Left ventricle myocardium inferior (tissue), 1 donor: ENCODE results near the gene GPR139. TPM values are rescaled to one million over a fixed set of nuclear protein-coding genes. Genes with fewer than 3 reads are reported as not detected.

Source experiments
- DNase-seq: peaks from one replicate; pipeline ENCODE4 v3.0.0-alpha.2; 2020
- H3K27ac ChIP-seq: fragments of 200-600 bp; replicated peaks from 2 replicates; pipeline ENCODE4 v1.8.0; 2021
- H3K27me3 ChIP-seq: fragments of 200-600 bp; 2 replicates; pipeline ENCODE4 v1.8.0; 2021; ENCODE audit warnings: low read depth
- H3K36me3 ChIP-seq: fragments of 200-600 bp; 2 replicates; pipeline ENCODE4 v1.8.0; 2021
- H3K4me1 ChIP-seq: fragments of 200-600 bp; 2 replicates; pipeline ENCODE4 v1.8.0; 2021
- H3K4me3 ChIP-seq: fragments of 200-600 bp; 2 replicates; pipeline ENCODE4 v1.8.0; 2021; ENCODE audit warnings: mild to moderate bottlenecking, moderate library complexity
- H3K9me3 ChIP-seq: fragments of 200-600 bp; replicated peaks from 2 replicates; pipeline ENCODE4 v1.8.0; 2021
- CTCF ChIP-seq: fragments of 200-600 bp; IDR thresholded peaks from 2 replicates; pipeline ENCODE4 v1.8.0; 2021; ENCODE audit warnings: antibody characterized with exemption, mild to moderate bottlenecking, borderline replicate concordance
- intact Hi-C: fragments of 100-400 bp; cut with micrococcal nuclease; formaldehyde crosslinking; loops from one replicate; pipeline ENCODE4 v1.11.0; 2022
- total RNA-seq: library from RNA; stranded (reverse); fragmentation: NEBNext Ultra II Directional; extraction: Animal tissue kit (Norgen Biotek cat#: 25700); gene quantifications from one replicate; pipeline ENCODE4 v1.2.1, GENCODE V29; 2021
- donor health status: DM: no; HTN: yes; CAD: no; lungs with severe emphysema.

The GPR139 gene
- total RNA-seq, 1 donor from 2014 or later = not detected

- Histone ChIP-seq H3K27me3 (peaks cover 56% of the 10 kb centered on the region), H3K4me1 (no peaks in the 10 kb centered on the region), H3K27ac (no peak overlapping the region), H3K36me3 (no peaks in the 10 kb centered on the region), H3K4me3 (no peak overlapping the region), H3K9me3 (peaks cover 9% of the 10 kb centered on the region)
- no peak for DNase-seq
- intact Hi-C loops = no loop called here
- no peak for TF ChIP-seq CTCF
Measured at GRCh38 chr16:20089246-20089965, 15.7 kb upstream of the GPR139 start.

GRCh38 chr16:20084624-20085226, 11.0 kb upstream of the GPR139 start:
- Histone ChIP-seq H3K27me3 (peaks cover 65% of the 10 kb centered on the region), H3K4me1 (no peaks in the 10 kb centered on the region), H3K9me3 (no peaks in the 10 kb centered on the region), H3K4me3 (no peak overlapping the region), H3K36me3 (no peaks in the 10 kb centered on the region), H3K27ac (no peak overlapping the region)
- TF ChIP-seq CTCF = no peak
- intact Hi-C loops = no loop called here
- no peak for DNase-seq

GRCh38 chr16:20079106-20079505, 5.4 kb upstream of the GPR139 start:
- H3K9me3 ChIP-seq = no peaks in the 10 kb centered on the region

GRCh38 chr16:20075243-20075642, 1.6 kb upstream of the GPR139 start:
- peaks cover 7% of the 10 kb centered on the region for H3K4me1 ChIP-seq
- no peak overlapping the region for H3K27ac ChIP-seq
- intact Hi-C loops = no loop called here
- no peaks in the 10 kb centered on the region for H3K9me3 ChIP-seq
- peaks cover 98% of the 10 kb centered on the region for H3K27me3 ChIP-seq
- TF ChIP-seq CTCF = no peak
- no peaks in the 10 kb centered on the region for H3K36me3 ChIP-seq
- no peak for DNase-seq
- H3K4me3 ChIP-seq = no peak overlapping the region

More at GRCh38 chr16:20079106-20079505, 5.4 kb upstream of the GPR139 start:
- intact Hi-C loops = no loop called here
- no peaks in the 10 kb centered on the region for H3K4me1 ChIP-seq
- H3K27ac ChIP-seq = no peak overlapping the region
- H3K4me3 ChIP-seq = no peak overlapping the region
- no peaks in the 10 kb centered on the region for H3K36me3 ChIP-seq
- no peak for TF ChIP-seq CTCF
- peaks cover 84% of the 10 kb centered on the region for H3K27me3 ChIP-seq
- DNase-seq = no peak

- Histone ChIP-seq H3K9me3 (peaks cover 2% of the 10 kb centered on the region), H3K27me3 (peaks cover 98% of the 10 kb centered on the region), H3K4me1 (peaks cover 7% of the 10 kb centered on the region), H3K27ac (no peak overlapping the region), H3K36me3 (no peaks in the 10 kb centered on the region), H3K4me3 (no peak overlapping the region)
- DNase-seq = no peak
- intact Hi-C loops = no loop called here
- TF ChIP-seq CTCF = no peak
Measured at GRCh38 chr16:20074099-20074991, 655 bp upstream of the GPR139 start.
